ENCODE data around the gene EDA.

DNA sequence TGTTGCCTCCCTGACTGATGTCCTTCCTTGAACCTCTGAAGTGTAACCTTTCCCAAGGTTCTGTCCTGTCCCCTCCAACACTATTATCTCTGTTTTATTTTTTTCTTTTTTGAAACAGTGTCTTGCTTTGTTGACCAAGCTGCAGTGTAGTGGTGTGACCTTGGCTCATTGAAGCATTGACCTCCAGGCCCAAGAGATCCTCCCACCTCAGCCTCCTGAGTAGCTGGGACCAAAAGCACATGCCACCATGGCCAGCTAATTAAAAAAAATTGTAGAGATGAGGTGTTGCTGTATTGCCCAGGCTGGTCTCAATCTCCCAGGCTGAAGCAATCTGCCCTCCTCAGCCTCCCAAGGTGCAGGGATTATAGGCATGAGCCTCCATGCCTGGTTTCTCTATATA lies 59.0 kb downstream of the EDA start:
- TF ChIP-seq CTCF (IDR thresholded peaks at IDR 0.05) (no peak), POLR2AphosphoS5 (IDR thresholded peaks at IDR 0.05) (no peak), POLR2A (IDR thresholded peaks at IDR 0.05) (no peak)
